ENCODE data around the gene ADAM17.

The ADAM17 gene

DNA sequence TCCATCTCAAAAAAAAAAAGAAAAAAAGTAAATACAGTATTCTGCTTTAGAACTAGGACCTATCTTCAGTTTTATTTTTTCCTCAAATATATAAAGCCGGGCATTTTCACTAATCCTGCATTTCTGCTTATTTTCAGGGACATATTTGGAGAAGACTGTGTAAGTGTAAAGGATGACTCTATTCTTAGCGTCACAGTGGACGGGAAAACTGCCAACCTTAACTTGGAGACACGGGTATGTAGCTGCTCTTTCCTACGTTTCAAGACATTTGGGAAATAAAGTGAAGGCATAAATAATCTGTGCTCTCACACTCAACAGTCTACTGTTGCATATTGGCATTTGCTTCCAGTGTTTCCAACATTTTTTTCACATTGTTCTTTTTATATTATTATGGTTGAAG, 84.4 kb downstream of the ADAM17 start:
- DNase-seq (ENCODE audit: low spot score): no peak

DNA sequence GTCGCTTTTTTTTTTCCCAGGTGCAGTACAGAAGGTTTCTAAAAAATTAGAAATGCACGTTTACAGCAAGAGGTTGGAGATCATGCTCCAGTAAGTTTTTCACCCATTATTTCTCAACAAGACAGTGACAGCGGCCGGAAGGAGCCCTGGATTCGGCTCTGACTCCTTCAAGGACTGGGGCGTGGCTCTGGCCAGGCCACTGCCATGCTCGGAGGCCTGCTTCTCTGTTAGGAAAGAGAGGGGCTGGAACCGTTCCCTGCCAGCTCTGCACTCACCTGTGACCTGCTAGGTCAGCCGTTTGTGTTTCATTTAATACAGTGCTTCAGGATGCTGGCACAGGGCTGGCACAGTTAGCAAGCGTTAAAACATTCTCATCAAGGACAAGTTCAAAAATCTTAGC, 87.9 kb downstream of the ADAM17 start:
- peak; percentile 81 for DNase-seq (ENCODE audit: low spot score)

DNA sequence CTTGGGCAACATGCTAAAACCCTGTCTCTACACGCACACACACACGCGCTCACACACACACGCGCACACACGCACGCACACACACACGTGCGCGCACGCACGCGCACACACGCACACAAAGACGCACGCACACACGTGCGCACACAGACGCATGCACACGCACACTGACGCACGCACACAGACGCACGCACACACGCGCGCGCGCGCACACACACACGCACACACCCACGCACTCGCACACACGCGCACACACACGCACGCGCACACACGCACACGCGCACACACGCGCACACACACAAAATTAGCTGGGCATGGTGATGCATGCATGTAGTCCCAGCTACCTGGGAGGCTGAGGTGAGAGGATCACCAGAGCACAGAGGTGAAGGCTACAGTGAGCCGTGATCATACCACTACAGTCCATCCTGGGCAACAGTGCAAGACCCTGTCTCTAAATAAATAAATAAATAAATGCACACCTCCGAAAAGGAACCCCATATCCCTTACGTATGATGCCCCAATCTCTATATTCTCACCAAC, 89.4 kb downstream of the ADAM17 start:
- no peak for DNase-seq (ENCODE audit: low spot score)

DNA sequence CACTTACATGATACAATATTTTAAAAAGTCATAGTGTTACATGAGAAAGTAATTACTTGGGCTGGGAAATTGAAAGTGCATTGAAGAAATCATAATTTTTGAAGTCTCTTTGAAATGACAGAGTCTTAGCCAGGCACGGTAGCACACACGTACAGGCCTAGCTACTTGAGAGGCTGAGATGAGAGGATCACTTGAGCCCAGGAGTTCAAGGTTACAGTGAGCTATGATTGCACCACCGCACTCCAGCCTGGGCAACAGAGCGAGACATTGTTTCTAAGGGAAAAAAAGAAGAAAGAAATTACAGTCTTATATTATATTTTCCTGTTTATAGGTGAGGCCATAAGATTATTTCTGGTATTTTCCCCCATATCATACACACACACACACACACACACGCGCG, 90.5 kb downstream of the ADAM17 start:
- no peak for DNase-seq (ENCODE audit: low spot score)

DNA sequence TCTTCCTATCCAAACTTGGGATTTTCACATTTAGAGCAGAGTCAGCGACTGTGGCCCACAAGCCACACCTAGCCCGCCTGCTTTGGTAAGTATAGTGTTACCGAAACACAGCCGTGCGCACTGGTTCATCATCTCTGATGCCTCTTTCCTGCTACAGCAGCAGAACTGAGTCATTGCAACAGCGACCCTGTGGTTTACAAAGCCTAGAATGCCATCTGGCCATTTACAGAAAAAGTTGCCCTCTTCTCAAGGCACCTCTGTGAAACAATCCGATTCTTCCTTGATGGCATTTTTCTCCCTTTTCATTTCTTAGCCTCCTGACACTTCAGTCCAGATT, 92.0 kb downstream of the ADAM17 start:
- peak; percentile 27 for DNase-seq (ENCODE audit: low spot score)

DNA sequence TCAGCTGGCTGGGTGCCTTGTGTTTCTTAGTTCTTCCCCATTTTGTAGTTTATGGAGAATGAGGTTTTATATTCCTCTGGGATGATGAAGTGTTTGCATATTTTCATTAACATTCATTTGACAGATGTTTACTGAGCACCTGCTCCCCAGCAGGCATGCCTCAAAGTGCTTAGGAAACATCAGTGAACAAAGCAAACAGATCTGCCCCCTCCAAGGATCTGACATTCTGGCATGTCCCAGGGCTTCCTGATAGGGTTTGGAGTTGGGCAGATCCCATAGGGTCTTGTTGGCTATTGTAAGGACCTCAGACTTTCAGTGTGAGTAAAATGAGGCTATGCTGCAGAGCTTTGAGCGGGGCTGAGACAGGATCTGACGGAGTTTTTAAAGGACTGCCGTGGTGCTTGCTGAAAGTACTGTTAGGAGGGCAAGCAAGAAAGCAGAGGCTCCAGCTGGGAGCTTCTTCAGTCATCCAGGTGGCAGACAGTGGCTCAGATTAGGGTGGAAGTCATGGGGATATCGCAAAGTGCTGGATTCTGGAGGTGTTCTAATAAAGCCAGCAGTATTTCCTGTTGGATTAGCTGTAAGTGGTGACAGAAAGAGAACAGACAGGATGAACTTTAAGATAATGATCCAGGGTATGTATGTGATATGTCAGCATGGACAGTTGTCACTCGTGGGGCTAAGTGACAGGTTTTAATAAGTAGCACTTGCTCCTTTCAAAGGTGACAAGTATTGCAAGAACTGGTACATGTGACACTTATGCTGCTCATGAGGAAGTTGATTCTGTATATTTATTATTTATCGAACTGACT, 92.5 kb downstream of the ADAM17 start:
- no peak for DNase-seq (ENCODE audit: low spot score)

DNA sequence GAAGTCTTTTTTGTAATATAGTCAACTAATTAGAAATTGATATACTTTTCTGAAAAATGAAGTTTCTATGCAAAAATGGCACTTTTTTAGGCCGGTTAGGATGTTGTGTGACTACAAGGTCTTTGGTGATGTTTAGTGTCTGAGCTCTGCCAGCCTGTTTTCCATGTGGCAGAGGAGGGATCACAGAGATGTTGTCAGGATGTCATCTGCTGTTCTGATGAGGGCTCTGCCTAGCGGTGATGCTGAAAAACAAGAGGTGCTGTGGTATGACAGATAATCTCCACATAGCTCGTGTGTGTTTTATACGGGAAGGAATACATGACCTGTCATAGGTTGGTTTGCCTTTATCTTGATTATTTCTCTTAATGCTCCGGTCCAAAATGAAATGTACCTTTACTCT, 93.3 kb downstream of the ADAM17 start:
- no peak for DNase-seq (ENCODE audit: low spot score)

DNA sequence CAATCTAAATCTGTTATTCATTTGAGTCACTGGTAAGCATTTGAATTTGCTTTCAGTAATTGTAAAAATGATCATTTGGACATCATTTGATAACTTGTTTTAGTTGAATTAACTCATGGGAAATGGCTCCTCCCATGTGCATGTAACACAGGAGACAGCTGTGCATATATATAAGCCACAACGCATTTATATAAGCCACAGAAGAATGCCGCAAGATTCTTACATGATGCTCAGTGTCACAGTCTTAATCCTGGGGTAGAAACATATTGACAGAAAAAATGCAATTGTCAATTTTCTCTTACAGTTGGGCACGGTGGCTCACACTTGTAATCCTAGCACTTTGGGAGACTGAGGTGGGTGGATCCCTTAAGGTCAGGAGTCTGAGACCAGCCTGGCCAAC, 94.6 kb downstream of the ADAM17 start:
- no peak for DNase-seq (ENCODE audit: low spot score)

DNA sequence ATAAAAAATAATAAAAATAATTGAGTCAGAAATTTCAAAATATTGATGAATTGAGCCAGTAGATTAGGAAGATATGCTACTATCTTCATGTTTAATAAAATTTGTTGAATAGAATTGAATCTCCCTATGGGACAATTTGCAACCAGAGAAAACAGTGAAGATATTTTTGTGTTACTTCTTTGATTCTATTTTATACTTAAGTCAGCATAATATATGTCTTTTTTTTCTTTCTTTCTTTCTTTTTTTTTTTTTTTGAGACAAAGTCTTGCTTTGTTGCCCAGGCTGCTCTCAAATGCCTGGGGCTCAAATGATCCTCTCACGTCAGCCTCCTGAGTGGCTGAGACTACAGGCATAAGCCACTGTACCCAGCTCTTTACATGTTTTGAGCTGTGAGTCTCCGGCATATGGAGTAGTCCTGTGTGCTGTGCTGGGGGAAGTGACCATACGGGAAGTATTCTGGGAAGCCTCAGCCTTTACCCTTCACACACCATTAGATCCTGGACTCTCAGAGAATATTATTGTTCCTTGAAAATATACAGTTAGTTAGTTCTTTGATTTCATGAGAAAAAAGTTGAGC, 95.1 kb downstream of the ADAM17 start:
- no peak for DNase-seq (ENCODE audit: low spot score)

DNA sequence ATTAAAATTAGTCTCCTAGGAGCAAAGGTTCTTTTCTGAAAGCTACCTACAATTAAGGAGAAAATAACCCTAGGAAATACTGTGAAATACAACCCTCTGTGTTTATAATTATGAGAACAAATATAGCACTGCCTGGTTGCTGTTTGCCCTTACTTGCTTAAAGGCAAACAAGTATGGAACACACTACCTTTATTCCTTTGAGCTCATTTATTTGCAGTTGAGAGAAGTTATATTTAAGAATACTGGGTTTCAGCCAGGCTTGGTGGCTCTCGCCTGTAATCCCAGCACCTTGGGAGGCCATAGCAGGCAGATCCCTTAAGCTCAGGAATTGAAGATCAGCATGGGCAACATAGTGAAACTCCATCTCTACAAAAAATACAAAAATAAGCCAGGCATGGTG, 104.4 kb downstream of the ADAM17 start:
- no peak for DNase-seq (ENCODE audit: low spot score)

DNA sequence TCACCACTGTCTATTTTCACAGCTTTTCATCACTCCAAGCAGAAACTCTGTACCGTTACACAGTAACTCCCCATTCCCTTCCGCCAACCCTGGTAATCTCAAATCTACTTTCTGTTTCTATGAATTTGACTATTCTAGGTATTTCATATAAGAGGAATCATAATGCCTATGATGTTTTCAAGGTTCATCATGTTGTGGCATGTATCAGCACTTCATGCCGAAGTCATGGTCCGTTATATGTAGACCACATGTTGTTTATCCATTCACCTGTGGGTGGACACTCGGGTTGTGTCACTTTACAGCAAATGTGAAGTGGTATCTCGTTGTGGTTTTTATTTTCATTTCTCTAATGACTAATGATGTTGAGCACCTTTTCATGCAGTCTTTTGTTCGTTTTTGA, 110.5 kb downstream of the ADAM17 start:
- no peak for DNase-seq (ENCODE audit: low spot score)

DNA sequence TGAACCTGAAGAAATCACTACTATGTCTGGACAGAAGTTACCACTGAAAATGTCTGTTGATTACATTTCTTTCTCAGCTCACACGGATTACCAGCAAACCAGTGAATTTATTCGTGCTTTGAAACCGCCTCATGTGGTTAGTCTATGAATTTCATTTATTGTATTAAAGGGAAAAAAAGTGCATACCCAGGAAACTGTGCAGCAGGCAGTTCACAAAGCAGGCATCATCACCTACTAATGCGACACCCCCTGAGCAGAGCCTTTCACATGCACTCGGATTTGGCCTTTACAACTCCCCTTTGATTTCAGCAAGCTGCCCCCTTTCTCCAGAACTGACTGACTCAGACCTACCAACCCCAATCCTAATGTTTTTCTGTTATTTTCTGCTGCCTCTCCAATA, 112.1 kb downstream of the ADAM17 start:
- DNase-seq (ENCODE audit: low spot score): no peak

DNA sequence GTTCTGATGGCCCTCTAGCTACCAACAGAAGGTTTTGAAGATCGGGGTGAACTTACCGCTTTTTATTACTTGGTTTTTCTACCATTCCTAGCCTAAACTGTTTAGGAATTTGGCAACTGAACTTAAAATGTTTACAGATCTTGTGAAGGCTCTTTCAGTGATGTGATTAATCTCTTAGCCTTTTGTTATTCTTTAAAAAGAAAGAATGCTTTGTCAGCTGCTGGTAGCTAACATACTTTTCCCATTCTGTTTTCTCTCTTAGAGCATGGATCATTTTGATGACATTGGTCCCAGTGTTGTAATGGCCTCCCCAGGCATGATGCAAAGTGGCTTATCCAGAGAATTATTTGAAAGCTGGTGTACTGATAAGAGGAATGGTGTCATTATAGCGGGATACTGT, 114.1 kb downstream of the ADAM17 start:
- no peak for DNase-seq (ENCODE audit: low spot score)

DNA sequence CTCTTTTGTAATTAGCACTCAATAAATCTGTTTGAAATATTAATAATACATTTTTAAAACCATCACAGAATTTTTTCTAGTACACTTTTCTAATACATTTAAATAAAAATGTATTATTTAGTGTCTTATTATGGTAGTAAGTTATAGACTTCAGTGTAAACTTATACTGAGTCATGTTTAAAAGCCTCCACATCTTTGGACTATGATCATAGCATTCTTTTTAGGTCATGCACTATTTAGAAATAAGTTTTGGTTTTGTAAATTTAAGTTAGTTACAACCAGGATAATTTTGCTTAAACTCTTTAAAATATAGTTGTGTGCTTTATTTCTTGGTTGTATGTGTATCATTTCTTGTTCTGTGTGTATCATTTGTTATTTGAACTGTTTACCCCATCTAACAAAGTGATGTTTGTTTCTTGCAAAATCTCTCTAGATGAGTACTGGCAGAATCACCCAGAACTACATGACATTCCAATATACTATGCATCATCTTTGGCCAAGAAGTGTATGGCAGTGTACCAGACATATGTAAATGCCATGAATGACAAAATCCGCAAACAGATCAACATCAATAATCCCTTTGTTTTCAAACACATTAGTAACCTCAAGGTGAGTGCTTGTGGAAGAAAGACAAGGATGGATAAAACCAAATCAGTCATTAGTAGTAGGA, 115.4 kb downstream of the ADAM17 start:
- DNase-seq (ENCODE audit: low spot score): no peak

DNA sequence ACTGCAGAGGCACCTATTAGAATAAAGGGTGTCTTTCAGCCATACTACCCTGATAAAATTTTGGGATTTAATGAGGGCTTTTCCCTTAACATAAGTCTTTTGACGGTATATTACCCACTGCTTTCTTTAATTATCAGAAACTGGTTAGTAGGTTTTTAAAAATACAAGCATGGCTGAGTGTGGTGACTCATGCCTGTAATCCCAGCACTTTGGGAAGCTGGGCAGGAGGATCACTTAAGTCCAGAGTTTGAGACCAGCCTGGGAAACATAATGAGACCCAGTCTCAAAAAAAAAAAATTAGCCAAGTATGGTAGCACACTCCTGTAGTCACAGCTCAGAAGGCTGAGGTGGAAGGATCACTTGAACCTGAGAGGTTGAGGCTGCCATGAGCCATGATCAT, 116.1 kb downstream of the ADAM17 start:
- DNase-seq (ENCODE audit: low spot score): no peak

Measured in kidney tubule cell (primary cell).